Stimulated activated CD4-positive, alpha-beta T cell treated with anti-CD3 and anti-CD28 coated beads, Interleukin-12 subunit alpha, Interleukin-12 subunit beta, amount 100 ng/mL, for 24 hours (primary cell): ENCODE results near the gene MAT2A.
"Not testable (repeated sequence)": the region's sequence is repeated elsewhere in the genome, so short reads cannot be mapped to it uniquely, and the experiment has no call there.

Experiments used
- DNase-seq, 2 experiments: peaks; one replicate each; pipeline ENCODE4 v3.0.0-alpha.2; 2020; ENCODE audit warnings: low read depth in 2 of 2

The MAT2A gene

DNA sequence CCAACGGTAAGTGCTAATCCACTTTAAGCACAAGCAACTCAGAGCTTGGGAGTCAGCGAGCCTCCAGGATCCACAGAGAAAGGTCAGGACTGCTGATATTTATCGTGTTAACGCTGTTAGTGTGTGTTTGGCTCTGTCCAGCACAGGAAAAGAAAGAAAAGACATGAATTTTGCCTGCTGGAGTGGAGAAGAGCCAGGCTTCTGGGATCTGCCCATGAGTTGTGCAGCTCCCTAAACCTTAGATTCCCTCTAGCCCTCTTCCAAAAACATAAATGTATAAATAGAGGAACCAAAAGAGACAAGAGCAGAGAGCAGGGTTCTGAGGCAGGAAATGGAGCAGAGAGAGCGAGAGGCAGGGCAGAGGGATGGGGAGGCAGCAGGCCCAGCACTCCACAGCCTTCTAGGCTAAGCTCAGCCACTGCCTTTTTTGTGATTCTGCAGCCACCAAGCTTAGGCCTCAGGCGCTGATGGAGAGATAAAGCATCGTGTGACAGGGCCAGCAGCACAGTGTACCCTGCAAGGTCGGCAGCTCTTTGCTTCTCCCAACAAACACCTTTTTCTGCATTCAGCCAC, 14.5 kb upstream of the MAT2A start:
- DNase-seq: no peak

DNA sequence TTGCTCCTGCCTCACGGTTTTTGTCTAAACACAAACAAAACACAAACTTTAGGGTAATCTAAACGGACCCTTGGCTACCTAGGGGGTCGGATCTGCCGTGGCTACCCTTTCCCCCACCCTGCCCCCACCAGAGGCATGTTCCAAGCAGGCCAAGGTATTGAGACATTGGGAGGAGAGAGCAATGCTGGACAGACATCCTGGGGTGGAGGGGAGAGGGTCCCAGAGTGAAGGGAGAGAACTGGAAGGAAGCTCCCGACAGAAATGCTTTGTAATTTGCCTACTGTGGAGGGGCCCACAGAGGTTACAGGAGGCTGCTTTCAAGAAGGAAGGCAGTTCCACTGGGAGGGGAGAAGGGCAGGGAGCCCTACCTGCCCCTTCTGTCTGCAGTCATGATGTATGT, 13.9 kb upstream of the MAT2A start:
- DNase-seq: no peak

DNA sequence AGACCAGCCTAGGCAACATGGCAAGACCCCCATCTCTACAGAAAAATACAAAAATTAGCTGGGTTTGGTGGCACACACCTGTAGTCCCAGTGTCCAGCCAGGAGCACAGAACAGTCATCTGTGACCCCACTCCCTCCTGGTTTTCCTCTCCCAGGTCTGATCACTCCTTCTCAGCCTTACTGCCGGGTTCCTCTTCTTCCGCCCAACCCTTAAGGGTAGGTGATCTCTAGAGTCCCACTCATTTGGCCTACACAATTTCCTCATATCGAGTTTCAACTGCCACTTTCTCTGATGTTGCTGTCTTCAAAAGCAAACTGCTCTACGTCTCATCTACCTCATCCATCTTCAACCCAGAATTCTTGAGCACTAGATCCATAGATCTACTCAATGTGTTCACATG, 13.4 kb upstream of the MAT2A start:
- DNase-seq: no peak

DNA sequence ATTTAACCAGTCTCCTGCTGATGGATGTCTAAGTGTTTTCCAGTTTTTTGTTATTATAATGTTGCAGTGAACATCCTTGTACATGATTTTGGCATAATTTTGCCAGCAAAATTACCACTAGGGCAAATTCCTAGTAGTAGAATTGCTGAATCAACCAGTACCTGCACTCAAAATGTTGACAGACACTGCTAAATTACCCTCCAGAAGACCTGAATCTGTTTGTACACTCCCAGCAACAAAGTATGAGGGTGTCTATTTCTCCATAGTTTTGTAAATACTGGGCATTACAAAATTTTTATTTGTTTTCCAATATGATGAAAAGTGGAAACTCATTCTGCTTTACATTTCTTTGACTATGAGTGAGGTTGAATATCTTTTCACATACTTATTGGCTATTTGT, 11.2 kb upstream of the MAT2A start:
- DNase-seq: no peak

DNA sequence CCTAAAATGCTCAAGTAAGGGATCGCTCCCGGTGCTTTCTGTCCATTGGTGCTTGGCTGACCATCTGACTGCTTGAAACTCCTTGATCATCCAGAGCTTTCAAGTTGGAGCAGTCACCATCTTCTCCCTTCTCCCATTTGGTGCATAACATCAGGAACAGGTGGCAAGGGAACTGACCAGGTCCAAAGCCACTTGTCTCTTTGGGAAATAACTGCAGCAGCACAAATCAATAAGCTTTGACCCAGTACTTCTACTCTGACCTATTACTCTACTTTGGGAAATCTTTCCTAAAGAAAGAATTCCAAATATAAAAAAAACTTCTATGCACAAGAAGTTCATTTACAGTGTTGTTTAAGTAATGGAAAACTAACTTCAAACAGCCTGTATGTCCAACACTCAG, 10.6 kb upstream of the MAT2A start:
- no peak for DNase-seq

DNA sequence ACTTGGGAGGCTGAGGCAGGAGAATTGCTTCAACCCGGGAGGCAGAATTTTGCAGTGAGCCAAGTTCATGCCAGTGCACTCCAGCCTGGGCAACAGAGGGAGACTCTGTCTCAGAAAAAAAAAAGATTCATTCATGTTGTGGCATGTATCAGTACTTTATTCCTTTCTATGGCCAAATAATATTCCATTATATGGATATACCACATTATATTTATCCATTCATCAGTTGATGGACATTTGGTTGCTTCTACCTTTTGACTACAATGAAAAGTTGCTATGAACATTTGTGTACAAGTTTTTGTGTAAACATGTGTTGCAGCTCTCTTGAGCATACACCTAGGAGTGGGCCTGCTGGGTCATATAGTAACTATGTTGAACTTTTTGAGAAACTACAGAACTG, 9.2 kb upstream of the MAT2A start:
- DNase-seq: no peak

DNA sequence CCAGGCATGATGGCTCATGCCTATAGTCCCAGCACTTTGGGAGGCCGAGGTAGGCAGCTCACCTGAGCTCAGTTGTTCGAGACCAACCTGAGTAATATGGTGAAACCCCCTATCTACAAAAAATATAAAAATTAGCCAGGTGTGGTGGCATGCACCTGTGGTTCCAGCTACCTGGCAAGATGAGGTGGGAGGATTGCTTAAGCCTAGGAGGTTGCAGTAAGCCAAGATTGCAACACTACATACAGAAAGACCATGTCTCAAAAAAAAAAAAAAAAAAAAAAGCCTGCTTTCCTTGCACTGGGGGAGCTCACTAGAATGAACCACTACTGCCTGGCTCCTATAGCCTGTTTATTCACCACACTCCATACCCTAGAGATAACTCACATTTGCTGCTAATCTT, 7.4 kb upstream of the MAT2A start:
- no peak for DNase-seq

DNA sequence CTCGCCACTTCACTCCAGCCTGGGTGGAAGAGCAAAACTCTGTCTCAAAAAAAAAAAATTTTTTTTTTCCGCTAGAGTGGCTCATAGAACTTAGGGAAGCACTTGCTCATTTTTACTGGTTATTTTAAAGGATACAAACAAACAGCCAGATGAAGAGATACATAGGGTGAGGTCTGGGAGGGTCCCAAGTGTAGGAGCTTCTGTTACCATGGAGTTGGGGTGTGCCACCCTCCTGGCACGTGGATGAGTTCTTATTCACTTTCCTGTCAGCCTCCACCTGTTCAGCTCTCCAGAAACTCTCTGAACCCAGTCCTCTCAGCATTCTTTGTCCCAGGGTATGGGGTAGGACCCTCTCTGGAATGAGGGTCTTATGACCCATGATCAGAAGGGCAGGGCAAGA, 4.9 kb upstream of the MAT2A start:
- no peak for DNase-seq

DNA sequence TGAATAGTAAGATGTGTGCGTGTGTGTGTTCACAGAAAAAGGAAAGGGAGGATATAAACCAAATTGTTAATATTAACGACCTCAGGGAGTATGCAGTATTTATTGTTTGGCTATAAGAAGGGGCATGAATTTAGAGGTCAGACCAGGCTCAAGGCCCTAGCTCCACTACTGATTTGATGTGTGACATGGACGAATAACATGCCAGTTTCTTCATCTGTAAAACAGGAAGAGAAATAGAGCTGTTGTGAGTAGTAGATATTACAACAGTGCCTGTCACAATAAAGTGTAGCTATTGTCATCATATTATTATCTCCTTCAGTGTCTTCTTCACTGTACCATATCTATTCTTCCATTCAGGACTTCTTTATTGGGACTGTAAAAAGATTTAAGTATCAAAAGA, 4.1 kb upstream of the MAT2A start:
- DNase-seq: no peak

DNA sequence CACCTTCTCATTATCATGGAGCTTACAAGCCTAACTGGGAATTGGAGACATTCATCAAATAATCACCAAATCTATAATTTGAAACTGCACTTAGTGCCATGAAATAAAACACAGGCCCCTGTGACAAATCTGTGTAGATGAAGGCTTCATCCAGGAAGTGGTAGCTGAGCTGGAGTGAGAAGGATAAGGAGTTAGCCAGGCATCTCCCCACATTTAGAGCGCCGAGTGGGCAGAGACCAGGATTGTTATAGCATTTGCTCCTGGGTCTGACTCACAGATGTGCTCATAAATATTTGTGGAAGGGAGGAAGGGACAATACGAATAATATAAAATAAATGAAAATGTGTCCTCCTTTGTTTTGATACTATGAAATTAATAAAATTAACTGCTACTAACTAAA, 2.5 kb upstream of the MAT2A start:
- no peak for DNase-seq

DNA sequence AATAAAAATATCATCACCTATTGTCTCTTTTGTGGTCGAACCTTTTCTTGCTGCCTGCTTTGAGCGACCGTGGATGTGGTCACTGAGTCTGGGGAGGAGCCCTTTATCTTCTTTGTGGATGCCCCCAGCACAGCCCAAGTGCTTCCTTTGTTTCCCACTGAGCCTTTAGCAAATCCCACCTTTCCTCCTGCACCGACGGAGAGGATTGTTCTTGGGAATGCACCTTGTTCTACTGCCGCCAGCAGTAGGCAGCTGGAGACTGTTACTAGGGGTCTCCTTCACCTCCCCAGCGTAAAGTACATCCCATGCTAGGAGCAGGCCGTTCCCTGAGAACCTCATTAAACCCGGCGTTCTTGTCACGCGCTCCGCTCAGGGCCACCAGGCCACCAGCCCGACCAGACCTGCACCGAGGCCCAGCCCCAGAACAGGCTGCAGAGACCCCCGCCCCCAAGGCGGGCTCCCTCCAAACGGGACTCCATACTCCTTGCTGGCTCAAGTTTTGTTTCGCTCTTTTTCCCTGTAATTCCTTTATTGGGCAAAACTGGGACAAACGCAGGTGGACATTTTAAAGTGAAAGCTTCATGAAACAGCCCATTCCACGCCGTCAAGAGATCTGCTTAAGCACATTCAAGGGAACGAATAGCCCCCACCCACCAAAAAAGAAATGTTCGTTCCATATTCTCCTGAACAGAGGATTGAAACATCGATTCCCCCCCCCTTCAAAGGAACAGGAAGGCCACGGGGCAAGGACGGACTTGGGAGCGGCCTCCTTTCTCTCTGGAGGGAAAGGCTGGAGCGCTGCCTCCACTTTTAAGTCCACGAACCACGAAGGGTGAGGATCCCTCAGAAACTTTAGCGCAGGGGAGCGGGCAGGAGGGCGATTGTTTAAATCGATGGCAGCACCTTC, 1.1 kb upstream of the MAT2A start:
- peak in 1 of 2 experiments; percentile 42 for DNase-seq

DNA sequence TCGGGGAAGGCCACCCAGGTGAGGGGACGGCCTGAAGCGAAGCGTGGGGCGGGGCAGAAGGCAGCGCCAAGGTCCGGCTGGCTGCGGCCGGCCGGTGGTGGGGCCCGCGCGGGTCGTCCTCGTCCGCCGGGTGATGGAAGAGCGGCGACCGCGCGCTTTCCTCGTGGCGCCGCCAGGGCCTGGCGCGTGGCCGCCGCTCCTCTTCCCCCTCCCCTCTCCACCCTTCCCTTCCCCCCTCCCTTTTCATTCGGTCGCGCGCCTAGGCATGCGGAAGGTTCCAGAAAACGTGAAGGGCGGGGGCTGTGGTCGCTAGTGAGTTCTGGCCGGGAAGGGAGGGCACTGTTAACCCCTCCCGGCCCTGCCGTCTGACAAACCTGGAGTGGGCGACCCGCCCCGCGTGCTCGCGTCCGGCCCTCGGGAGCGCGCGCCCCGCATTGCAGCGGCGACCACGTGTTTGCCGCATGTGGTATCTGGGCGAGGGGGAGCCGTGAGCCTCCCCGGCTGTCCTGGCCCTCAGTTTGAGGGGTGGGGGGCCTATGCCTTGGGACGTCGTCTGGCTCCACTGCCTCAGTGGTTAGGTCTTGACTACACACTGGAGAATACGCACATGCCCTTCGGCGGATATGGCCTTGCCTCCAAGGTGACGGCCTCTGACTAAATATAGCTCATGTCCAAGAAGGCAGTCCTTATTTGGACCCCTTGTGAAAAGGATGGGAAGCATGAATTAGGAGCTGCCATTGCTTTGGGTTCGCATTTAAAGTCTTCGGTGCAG, 579 bp downstream of the MAT2A start:
- DNase-seq: peak; percentile 67

DNA sequence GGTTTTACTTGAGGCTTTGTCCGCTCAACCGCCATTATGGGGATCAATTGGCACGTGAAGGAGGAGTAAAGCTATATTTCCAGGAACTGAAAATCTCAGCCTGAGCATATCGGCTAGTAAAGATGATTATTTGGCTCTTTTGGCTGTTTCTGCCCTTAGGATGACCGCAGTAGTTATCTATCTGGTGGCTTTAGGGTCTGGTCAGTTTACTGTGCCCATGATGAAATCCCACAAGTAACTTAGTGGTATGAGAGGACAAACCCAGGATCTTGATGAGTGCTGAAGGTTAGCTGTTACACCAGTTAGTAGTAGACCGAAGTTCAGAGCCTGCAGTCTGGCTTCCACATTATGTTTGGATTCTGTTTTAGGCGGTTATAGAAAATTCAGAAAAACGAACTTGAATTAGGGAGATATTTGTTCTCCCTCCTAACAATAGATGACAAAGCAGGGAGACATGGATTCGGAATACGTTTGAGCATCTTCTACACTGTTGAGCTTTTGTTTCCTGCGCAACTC, 1.2 kb downstream of the MAT2A start:
- no peak for DNase-seq

DNA sequence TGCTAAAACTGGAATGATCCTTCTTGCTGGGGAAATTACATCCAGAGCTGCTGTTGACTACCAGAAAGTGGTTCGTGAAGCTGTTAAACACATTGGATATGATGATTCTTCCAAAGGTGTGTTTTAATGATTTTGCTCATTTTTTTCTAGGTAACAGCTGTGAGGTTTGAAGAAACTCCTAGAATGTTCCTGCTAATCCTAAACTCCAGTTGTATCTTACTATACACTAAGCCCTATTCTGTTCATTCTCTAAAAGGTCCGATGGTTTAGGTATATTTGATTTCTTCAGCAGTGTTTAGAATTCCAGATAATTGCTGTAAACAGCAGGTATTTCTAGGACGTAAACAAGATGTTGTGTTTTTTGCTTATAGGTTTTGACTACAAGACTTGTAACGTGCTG, 2.3 kb downstream of the MAT2A start:
- DNase-seq: no peak

DNA sequence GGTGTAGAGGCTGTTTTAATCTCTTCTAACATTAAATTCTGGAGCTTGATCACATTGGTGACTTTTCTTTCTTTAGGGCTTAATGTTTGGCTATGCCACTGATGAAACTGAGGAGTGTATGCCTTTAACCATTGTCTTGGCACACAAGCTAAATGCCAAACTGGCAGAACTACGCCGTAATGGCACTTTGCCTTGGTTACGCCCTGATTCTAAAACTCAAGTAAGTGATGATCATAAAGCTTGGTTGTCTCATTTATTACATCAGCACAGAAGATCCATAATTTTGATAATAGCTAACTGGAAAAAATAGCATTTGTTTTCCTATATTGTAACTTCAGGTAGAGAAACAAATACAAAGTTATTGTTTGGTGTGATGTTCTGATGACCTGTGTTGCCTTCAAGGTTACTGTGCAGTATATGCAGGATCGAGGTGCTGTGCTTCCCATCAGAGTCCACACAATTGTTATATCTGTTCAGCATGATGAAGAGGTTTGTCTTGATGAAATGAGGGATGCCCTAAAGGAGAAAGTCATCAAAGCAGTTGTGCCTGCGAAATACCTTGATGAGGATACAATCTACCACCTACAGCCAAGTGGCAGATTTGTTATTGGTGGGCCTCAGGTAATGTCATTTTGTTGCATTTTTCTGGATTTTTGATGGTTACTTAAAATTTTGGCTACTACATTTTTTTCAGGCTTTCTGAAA, 2.9 kb downstream of the MAT2A start:
- no peak for DNase-seq

DNA sequence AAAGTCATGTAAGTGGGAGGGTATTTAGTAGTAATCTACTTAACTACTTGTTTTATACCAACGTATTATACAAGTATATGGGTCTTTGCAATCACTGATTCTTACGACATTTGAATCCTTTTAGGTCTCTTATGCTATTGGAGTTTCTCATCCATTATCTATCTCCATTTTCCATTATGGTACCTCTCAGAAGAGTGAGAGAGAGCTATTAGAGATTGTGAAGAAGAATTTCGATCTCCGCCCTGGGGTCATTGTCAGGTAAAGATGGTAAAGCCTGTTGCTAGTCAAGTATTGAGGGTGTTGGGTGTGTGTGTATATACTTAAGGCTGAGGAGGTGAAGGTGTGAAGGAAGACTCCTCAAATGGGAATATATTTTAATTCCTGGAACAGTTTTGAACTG, 3.8 kb downstream of the MAT2A start:
- DNase-seq: no peak

DNA sequence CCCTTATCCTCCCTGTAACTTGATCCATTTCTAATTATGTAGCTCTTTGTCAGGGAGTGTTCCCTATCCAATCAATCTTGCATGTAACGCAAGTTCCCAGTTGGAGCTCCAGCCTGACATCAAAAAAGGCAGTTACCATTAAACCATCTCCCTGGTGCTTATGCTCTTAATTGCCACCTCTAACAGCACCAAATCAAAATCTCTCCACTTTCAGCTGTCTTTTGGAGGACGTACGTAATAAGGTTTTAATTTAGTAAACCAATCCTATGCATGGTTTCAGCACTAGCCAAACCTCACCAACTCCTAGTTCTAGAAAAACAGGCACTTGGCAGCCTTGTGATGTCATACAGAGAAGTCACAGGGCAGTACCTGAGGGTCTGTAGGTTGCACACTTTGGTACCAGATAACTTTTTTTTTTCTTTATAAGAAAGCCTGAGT, 5.3 kb downstream of the MAT2A start:
- DNase-seq: not testable (repeated sequence)

DNA sequence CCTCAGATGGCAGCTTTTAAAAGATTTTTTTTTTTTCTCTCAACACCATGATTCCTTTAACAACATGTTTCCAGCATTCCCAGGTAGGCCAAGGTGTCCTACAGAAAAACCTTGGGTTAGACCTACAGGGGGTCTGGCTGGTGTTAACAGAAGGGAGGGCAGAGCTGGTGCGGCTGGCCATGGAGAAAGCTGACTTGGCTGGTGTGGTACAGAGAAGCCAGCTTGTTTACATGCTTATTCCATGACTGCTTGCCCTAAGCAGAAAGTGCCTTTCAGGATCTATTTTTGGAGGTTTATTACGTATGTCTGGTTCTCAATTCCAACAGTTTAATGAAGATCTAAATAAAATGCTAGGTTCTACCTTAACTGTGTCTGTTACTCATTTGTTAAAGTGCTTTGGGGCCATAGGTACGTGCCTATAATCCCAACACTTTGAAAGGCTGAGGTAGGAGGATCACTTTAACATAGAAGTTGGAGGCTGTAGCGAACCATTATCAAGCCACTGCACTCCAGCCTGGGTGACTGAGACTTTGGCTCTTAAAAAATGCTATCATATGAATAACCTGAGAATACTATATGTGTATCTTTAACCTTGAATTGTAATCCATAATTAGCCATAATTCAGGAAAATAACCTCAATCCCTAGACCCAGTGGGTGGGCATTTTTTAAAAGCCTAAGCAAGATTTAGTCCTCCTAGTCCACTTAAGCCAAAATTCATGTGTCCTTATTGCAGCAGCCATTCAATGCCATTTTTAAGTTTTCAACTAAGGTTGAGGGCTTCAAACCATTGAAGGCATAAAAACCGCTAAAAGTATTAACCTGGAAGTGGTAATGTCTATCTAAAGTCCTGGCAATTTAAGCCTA, 6.2 kb downstream of the MAT2A start:
- DNase-seq: not testable (repeated sequence)

DNA sequence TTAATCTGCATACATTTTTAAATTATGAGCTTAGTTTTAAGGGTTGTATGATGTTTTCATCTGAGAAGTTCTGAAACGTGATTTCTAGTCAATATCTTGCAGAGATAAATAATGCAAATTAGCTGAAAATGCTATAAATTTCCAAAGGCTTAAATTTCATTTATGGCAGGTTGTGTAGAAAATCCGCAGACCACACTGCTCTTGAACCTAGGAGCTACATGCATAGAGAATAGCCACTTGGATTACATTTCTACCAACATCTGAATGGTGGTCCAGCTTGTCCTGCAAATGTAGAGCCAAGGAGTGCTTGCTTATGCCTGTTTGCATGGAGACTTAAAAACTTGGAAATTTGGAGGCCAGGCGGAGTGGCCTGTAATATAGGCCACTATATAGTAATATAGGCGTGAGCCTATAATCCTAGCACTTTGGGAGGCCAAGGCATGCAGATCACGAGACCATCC, 6.8 kb downstream of the MAT2A start:
- no peak for DNase-seq

DNA sequence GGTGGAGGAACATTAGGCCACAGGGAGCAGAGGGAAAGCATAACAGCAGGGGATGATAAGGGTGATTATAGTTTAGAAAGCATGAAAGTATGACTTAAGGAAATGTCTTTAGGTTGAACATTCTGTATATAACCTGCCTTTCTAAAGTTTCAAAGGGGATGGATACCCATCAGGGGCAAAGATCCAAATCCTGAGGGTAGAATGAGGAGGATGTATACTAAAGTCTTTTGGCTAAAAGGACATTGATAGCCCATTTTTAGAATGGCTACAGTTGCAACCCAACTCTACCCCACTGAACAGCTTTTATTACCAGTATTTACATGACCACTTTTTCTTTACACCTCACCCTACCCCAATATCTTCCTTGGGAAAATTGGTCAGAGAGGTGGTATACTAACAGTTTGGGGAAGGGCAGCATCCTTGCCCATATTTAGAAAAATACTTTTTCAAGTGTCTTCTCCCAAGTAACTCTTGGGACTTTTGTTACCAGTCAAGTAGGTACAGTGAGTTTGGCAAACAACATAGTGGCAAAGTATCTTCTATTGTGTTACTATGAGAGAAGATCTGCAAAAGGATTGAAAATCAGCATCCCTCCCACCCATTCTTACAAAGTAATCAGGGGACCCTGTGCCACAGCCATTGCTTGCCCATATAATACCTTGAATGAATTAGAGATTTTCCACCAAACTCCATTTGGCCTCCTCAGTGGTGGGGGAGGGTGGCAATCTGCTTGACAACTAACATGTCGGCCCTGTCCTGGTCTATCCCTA, 8.3 kb downstream of the MAT2A start:
- no peak for DNase-seq
